HEK293 (cell line): Measurements from ENCODE around the gene RPS6KA2.

Experiments
- CTCF ChIA-PET: fragments of 350-600 bp; formaldehyde crosslinking; extraction: SDS; loops from one replicate; lab custom pipeline; 2021; ENCODE audit warnings: antibody characterized with exemption; lab: Yijun Ruan, JAX
- POLR2A ChIA-PET: fragments of 300-600 bp; formaldehyde crosslinking; extraction: SDS; loops from one replicate; lab custom pipeline; 2020; ENCODE audit warnings: antibody characterized with exemption, inconsistent platforms; lab: Yijun Ruan, JAX
- H3K27ac ChIP-seq: fragments of 200-500 bp; sonication (Bioruptor generic); 2 replicates; pipeline ENCODE4 v1.5.1; 2014; ENCODE audit warnings: low read depth, low read length, control low read depth, inconsistent platforms; ENCODE audit errors: extremely low read depth
- H3K36me3 ChIP-seq, 2 experiments: fragments of 200-500 bp in 1 of 2; sonication (Bioruptor generic) in 1 of 2; 1 replicate in 1 of 2; 2 replicates in 1 of 2; pipeline ENCODE4 v1.5.1; 2014 to 2017; ENCODE audit warnings: inconsistent platforms in 2 of 2, low read length in 2 of 2; ENCODE audit not compliant: control insufficient read depth in 2 of 2, insufficient read depth in 1 of 2
- H3K4me1 ChIP-seq: fragments of 200-500 bp; sonication (Bioruptor generic); 2 replicates; pipeline ENCODE4 v1.5.1; 2014; ENCODE audit warnings: mild to moderate bottlenecking, low read length, inconsistent platforms; ENCODE audit not compliant: control insufficient read depth, insufficient read depth
- H3K4me3 ChIP-seq: 2 replicates; pipeline ENCODE4 v1.5.1; 2011; ENCODE audit warnings: low read depth, mild to moderate bottlenecking, control low read depth, low read length, moderate library complexity
- H3K9me3 ChIP-seq: fragments of 200-500 bp; sonication (Bioruptor generic); 2 replicates; pipeline ENCODE4 v1.5.1; 2014; ENCODE audit warnings: low read depth, low read length, inconsistent platforms; ENCODE audit not compliant: control insufficient read depth, insufficient read depth
- AEBP2 ChIP-seq: fragments of 450-650 bp; formaldehyde crosslinking; IDR thresholded peaks from 2 replicates; pipeline ENCODE4 v1.5.1; 2016; ENCODE audit warnings: missing biosample characterization, missing genetic modification characterization, borderline replicate concordance
- HOXA7 ChIP-seq: sonication (generic); formaldehyde crosslinking; IDR thresholded peaks from 2 replicates; pipeline ENCODE4 v1.8.1; 2022; ENCODE audit warnings: missing genetic modification reagents, borderline replicate concordance
- HOXC10 ChIP-seq: sonication (generic); formaldehyde crosslinking; IDR thresholded peaks from 2 replicates; pipeline ENCODE4 v1.8.1; 2023; ENCODE audit warnings: mild to moderate bottlenecking, missing genetic modification reagents
- KLF17 ChIP-seq: fragments of 450-650 bp; formaldehyde crosslinking; IDR thresholded peaks from 2 replicates; pipeline ENCODE4 v1.5.1; 2016; ENCODE audit warnings: missing biosample characterization, missing genetic modification characterization
- OSR2 ChIP-seq: fragments of 450-650 bp; formaldehyde crosslinking; IDR thresholded peaks from 2 replicates; pipeline ENCODE4 v1.5.1; 2016; ENCODE audit warnings: missing biosample characterization, missing genetic modification characterization
- PRDM1 ChIP-seq: fragments of 450-650 bp; formaldehyde crosslinking; IDR thresholded peaks from 2 replicates; pipeline ENCODE4; 2016; ENCODE audit warnings: missing biosample characterization, missing genetic modification characterization
- RBAK ChIP-seq: fragments of 450-650 bp; formaldehyde crosslinking; IDR thresholded peaks from 2 replicates; pipeline ENCODE4 v1.5.1; 2016; ENCODE audit warnings: missing biosample characterization, missing genetic modification characterization
- SP7 ChIP-seq: fragments of 450-650 bp; formaldehyde crosslinking; IDR thresholded peaks from 2 replicates; pipeline ENCODE4 v1.5.1; 2016; ENCODE audit warnings: missing biosample characterization, missing genetic modification characterization
- ZBTB48 ChIP-seq: fragments of 450-650 bp; formaldehyde crosslinking; IDR thresholded peaks from 2 replicates; pipeline ENCODE4 v1.5.1; 2016; ENCODE audit warnings: missing biosample characterization, missing genetic modification characterization
- ZFP41 ChIP-seq: fragments of 450-650 bp; formaldehyde crosslinking; IDR thresholded peaks from 2 replicates; pipeline ENCODE4 v1.5.1; 2016; ENCODE audit warnings: missing biosample characterization, missing genetic modification characterization, borderline replicate concordance
- ZNF202 ChIP-seq: fragments of 450-650 bp; formaldehyde crosslinking; IDR thresholded peaks from 2 replicates; pipeline ENCODE4 v1.5.1; 2016; ENCODE audit warnings: missing biosample characterization, missing genetic modification characterization, borderline replicate concordance
- ZNF211 ChIP-seq: fragments of 450-650 bp; formaldehyde crosslinking; IDR thresholded peaks from 2 replicates; pipeline ENCODE4 v1.5.1; 2016; ENCODE audit warnings: low read depth, missing biosample characterization, missing genetic modification characterization
- ZNF24 ChIP-seq: fragments of 450-650 bp; formaldehyde crosslinking; IDR thresholded peaks from 2 replicates; pipeline ENCODE4 v1.5.1; 2016; ENCODE audit warnings: missing biosample characterization, missing genetic modification characterization
- ZNF266 ChIP-seq: fragments of 450-650 bp; formaldehyde crosslinking; IDR thresholded peaks from 2 replicates; pipeline ENCODE4 v1.5.1; 2016; ENCODE audit warnings: missing biosample characterization, missing genetic modification characterization, low read depth
- ZNF274 ChIP-seq, 2 experiments: fragments of 200-500 bp in 1 of 2; fragments of 450-650 bp in 1 of 2; sonication (Bioruptor generic) in 1 of 2; formaldehyde crosslinking in 1 of 2; IDR thresholded peaks; 2 replicates each; pipeline versions ENCODE4 v1.5.1 to v1.6.1; 2014 to 2016; ENCODE audit warnings: borderline replicate concordance in 1 of 2, inconsistent platforms in 1 of 2, low read length in 1 of 2, missing biosample characterization in 1 of 2, missing genetic modification characterization in 1 of 2
- ZNF280D ChIP-seq: fragments of 450-650 bp; formaldehyde crosslinking; IDR thresholded peaks from 2 replicates; pipeline ENCODE4 v1.5.1; 2016; ENCODE audit warnings: missing biosample characterization, missing genetic modification characterization
- ZNF292 ChIP-seq: fragments of 450-650 bp; formaldehyde crosslinking; IDR thresholded peaks from 2 replicates; pipeline ENCODE4 v1.5.1; 2016; ENCODE audit warnings: low read depth, missing biosample characterization, missing genetic modification characterization, borderline replicate concordance
- ZNF404 ChIP-seq: fragments of 450-650 bp; formaldehyde crosslinking; IDR thresholded peaks from 2 replicates; pipeline ENCODE4 v1.5.1; 2017; ENCODE audit warnings: missing biosample characterization, missing genetic modification characterization
- ZNF433 ChIP-seq: fragments of 450-650 bp; formaldehyde crosslinking; IDR thresholded peaks from 2 replicates; pipeline ENCODE4 v1.5.1; 2016; ENCODE audit warnings: missing biosample characterization, missing genetic modification characterization, low read depth
- ZNF48 ChIP-seq: fragments of 450-650 bp; formaldehyde crosslinking; IDR thresholded peaks from 2 replicates; pipeline ENCODE4 v1.5.1; 2016; ENCODE audit warnings: missing biosample characterization, missing genetic modification characterization
- ZNF521 ChIP-seq: fragments of 450-650 bp; formaldehyde crosslinking; IDR thresholded peaks from 2 replicates; pipeline ENCODE4 v1.5.1; 2017; ENCODE audit warnings: missing biosample characterization, mild to moderate bottlenecking, missing genetic modification characterization
- ZNF544 ChIP-seq: fragments of 450-650 bp; formaldehyde crosslinking; IDR thresholded peaks from 2 replicates; pipeline ENCODE4 v1.5.0; 2017; ENCODE audit warnings: missing biosample characterization, missing genetic modification characterization
- ZNF555 ChIP-seq: fragments of 450-650 bp; formaldehyde crosslinking; conservative IDR thresholded peaks from 2 replicates; pipeline ENCODE4 v1.5.1; 2017; ENCODE audit warnings: missing biosample characterization, mild to moderate bottlenecking, missing genetic modification characterization, inconsistent platforms
- ZNF624 ChIP-seq: fragments of 450-650 bp; formaldehyde crosslinking; IDR thresholded peaks from 2 replicates; pipeline ENCODE4 v1.5.1; 2017; ENCODE audit warnings: missing biosample characterization, missing genetic modification characterization
- ZNF660 ChIP-seq: fragments of 450-650 bp; IDR thresholded peaks from 2 replicates; pipeline ENCODE4 v1.5.1; 2018; ENCODE audit warnings: missing biosample characterization, mild to moderate bottlenecking, missing genetic modification characterization
- ZNF747 ChIP-seq: fragments of 450-650 bp; formaldehyde crosslinking; IDR thresholded peaks from 2 replicates; pipeline ENCODE4 v1.5.1; 2016; ENCODE audit warnings: missing biosample characterization, missing genetic modification characterization
- ZNF830 ChIP-seq: fragments of 450-650 bp; IDR thresholded peaks from 2 replicates; pipeline ENCODE4 v1.5.0; 2018; ENCODE audit warnings: missing biosample characterization, missing genetic modification characterization, low read depth, mild to moderate bottlenecking, moderate library complexity
- ZSCAN30 ChIP-seq: fragments of 450-650 bp; IDR thresholded peaks from 2 replicates; pipeline ENCODE4 v1.5.1; 2018; ENCODE audit warnings: missing biosample characterization, mild to moderate bottlenecking, missing genetic modification characterization, moderate library complexity
- TF ChIP-seq, protein P1 (sequence below): fragments of 450-650 bp; formaldehyde crosslinking; IDR thresholded peaks from 2 replicates; pipeline ENCODE4 v1.5.1; 2016; ENCODE audit warnings: missing biosample characterization, missing genetic modification characterization

The RPS6KA2 gene

GRCh38 chr6:166365806-166366205 is 261.2 kb downstream of the RPS6KA2 start (continued):
- TF ChIP-seq ZNF433 (tag by site-specific recombination): no peak
- TF ChIP-seq ZBTB48 (tag by site-specific recombination): no peak
- no peak for TF ChIP-seq ZNF280D
- TF ChIP-seq ZNF274 (IDR thresholded peaks at IDR 0.05; ENCODE audit: low read length): no peak
- no peak for TF ChIP-seq ZNF274 (tag by site-specific recombination; IDR thresholded peaks at IDR 0.05; ENCODE audit: borderline replicate concordance)
- TF ChIP-seq AEBP2 (tag by site-specific recombination): no peak
- no peak for TF ChIP-seq ZNF266
- no peak for TF ChIP-seq KLF17
- TF ChIP-seq ZNF404 (tag by site-specific recombination): no peak

DNA sequence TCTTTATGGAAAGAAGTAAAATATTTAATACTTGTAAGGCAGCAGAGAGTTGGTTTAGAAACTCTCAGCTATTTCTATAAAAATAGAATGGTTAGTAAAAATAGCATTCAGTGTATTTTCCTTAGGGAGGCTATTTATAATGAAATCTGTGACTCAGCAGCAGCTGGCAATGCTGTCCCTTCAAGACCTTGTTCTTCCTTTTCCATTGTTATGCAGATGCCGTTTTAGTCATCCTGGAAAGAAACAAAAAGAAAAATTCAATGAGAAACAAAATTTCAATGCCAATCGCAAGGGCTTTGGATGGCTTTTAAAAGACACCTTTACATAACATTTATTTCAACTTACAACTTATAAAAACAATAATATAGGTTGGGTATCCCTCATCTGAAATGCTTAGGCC is 261.8 kb downstream of the RPS6KA2 start:
- POLR2A ChIA-PET: no interaction called here
- TF ChIP-seq ZNF202 (tag by site-specific recombination) (no peak), ZNF624 (no peak), HOXA7 (CRISPR knock-in tag) (no peak), ZNF211 (tag by site-specific recombination) (no peak), ZNF555 (tag by site-specific recombination) (no peak)
- TF ChIP-seq, all 188 proteins: peak for 0
- Histone ChIP-seq H3K36me3 (peaks cover 3 to 42% of the 10 kb centered on the region in 2 experiments), H3K4me1 (no peaks in the 10 kb centered on the region), H3K9me3 (no peaks in the 10 kb centered on the region), H3K4me3 (no peak overlapping the region), H3K27ac (no peak overlapping the region)
- CTCF ChIA-PET: interaction anchor here (2.2 kb wide), 1 partner anchor 16 kb away, joined by 9 read pairs; no protein-coding TSS in a partner anchor

- no peaks in the 10 kb centered on the region for H3K9me3 ChIP-seq
- ChIA-PET POLR2A (no interaction called here), CTCF (interaction anchor here (2.2 kb wide), 1 partner anchor 17 kb away, joined by 9 read pairs; no protein-coding TSS in a partner anchor)
- H3K4me3 ChIP-seq: no peak overlapping the region
- H3K36me3 ChIP-seq: peaks cover 3 to 42% of the 10 kb centered on the region in 2 experiments
- no peak overlapping the region for H3K27ac ChIP-seq
- H3K4me1 ChIP-seq: no peaks in the 10 kb centered on the region
- no peak for TF ChIP-seq ZNF521
- TF ChIP-seq PRDM1 (tag by site-specific recombination): no peak
- no peak for TF ChIP-seq ZNF660 (tag by site-specific recombination)
- TF ChIP-seq SP7 (tag by site-specific recombination): no peak
- TF ChIP-seq ZNF747 (tag by site-specific recombination): no peak
- TF ChIP-seq ZNF24 (tag by site-specific recombination): no peak
- no peak for TF ChIP-seq RBAK
- TF ChIP-seq ZNF292 (tag by site-specific recombination): no peak
- TF ChIP-seq OSR2: no peak
- no peak for TF ChIP-seq HOXC10 (CRISPR knock-in tag)
- no peak for TF ChIP-seq KLF17
- TF ChIP-seq ZNF830 (tag by site-specific recombination): no peak
- no peak for TF ChIP-seq ZSCAN30 (tag by site-specific recombination)
- TF ChIP-seq ZNF544 (tag by site-specific recombination): no peak
- no peak for TF ChIP-seq ZNF48 (tag by site-specific recombination)
- TF ChIP-seq ZFP41 (tag by site-specific recombination): no peak
- TF ChIP-seq, protein P1, sequence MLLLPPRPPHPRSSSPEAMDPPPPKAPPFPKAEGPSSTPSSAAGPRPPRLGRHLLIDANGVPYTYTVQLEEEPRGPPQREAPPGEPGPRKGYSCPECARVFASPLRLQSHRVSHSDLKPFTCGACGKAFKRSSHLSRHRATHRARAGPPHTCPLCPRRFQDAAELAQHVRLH (tag by site-specific recombination): no peak
Observed at GRCh38 chr6:166364456-166364855, 262.6 kb downstream of the RPS6KA2 start.
